Measurements from ENCODE around the gene AP3B1. TPM values are rescaled to one million over a fixed set of nuclear protein-coding genes. Genes with fewer than 3 reads are reported as not detected.

AP3B1 gene
- total RNA-seq, 2 donors from 2014 or later: 53.4 to 74.0 TPM

DNA sequence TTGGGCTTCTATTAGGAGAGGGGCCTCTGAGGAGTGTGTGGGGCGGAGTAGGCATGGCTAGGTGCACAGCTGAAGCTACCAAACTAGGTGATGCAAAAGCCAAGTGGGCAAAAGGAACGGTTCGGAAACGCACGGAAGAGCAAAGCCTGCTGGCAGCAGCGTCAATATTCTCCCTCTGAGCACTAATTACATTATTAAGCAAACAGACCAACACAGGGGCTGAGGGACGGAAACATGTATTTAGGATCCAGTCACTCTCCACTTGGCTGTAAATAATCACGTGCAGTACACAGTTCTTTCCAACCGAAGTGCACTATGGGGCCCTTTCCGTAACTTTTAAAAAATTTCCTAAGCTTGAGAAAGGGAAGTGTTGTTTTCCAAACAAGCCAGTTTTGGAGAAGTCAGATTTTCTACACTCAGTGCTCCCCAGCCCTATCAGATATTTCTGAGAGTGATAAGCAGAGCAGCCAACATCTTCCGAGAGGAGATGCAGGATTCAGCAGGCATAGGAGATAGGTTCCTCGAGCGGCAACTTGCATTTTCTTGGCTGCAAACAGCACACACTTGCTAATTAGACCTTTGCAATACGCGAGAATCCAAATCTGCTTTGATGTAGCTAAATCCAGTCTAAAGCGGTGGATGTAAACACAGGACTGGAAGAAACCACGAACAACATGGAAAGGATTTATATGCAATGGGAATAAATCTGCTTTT lies 301.2 kb downstream of the AP3B1 start:
- WGBS, 2 experiments (ENCODE audit: insufficient coverage in 1 of 2, insufficient read length in 1 of 2): 69 to 76% methylated on average over 10 to 17 of the region's 17 CpGs
- no peak overlapping the region for H3K4me3 Mint-ChIP-seq

GRCh38 chr5:77991084-77991483 lies 303.4 kb downstream of the AP3B1 start:
- Mint-ChIP-seq H3K4me1 (peaks cover 32% of the 10 kb centered on the region), H3K9me3 (no peaks in the 10 kb centered on the region), H3K27me3 (ENCODE audit: insufficient read depth) (peaks cover 35% of the 10 kb centered on the region), H3K4me3 (no peak overlapping the region), H3K27ac (no peak overlapping the region), H3K36me3 (ENCODE audit: low read depth) (peaks cover 2% of the 10 kb centered on the region)
- DNase-seq: peak; percentile 73
- Histone ChIP-seq H3K9ac (ENCODE audit: extremely low read depth, low read length, poor library complexity, severe bottlenecking) (no peak overlapping the region), H3K27me3 (ENCODE audit: control insufficient read depth, insufficient read depth, low read length, poor library complexity, severe bottlenecking) (no peaks in the 10 kb centered on the region), H3K9me3 (ENCODE audit: control insufficient read depth, low read length) (no peaks in the 10 kb centered on the region), H3K4me1 (ENCODE audit: control insufficient read depth, insufficient read depth, low read length) (peaks cover 10% of the 10 kb centered on the region), H3K36me3 (ENCODE audit: control insufficient read depth, insufficient read depth, low read length) (no peaks in the 10 kb centered on the region), H3K4me3 (ENCODE audit: low read length) (no peak overlapping the region), H3K27ac (ENCODE audit: low read depth, low read length) (no peak overlapping the region)
- 39 to 61% methylated on average over 3 to 5 of the region's 5 CpGs for WGBS, 2 experiments (ENCODE audit: insufficient coverage in 1 of 2, insufficient read length in 1 of 2)
- TF ChIP-seq, protein P1, sequence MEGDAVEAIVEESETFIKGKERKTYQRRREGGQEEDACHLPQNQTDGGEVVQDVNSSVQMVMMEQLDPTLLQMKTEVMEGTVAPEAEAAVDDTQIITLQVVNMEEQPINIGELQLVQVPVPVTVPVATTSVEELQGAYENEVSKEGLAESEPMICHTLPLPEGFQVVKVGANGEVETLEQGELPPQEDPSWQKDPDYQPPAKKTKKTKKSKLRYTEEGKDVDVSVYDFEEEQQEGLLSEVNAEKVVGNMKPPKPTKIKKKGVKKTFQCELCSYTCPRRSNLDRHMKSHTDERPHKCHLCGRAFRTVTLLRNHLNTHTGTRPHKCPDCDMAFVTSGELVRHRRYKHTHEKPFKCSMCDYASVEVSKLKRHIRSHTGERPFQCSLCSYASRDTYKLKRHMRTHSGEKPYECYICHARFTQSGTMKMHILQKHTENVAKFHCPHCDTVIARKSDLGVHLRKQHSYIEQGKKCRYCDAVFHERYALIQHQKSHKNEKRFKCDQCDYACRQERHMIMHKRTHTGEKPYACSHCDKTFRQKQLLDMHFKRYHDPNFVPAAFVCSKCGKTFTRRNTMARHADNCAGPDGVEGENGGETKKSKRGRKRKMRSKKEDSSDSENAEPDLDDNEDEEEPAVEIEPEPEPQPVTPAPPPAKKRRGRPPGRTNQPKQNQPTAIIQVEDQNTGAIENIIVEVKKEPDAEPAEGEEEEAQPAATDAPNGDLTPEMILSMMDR (conservative IDR thresholded peaks at IDR 0.05): peak; percentile 54

More for the DNA sequence above, 301.2 kb downstream of the AP3B1 start:
- no peak for DNase-seq
- Histone ChIP-seq H3K36me3 (ENCODE audit: control insufficient read depth, insufficient read depth, low read length) (no peaks in the 10 kb centered on the region), H3K9me3 (ENCODE audit: control insufficient read depth, low read length) (no peaks in the 10 kb centered on the region), H3K4me3 (ENCODE audit: low read length) (no peak overlapping the region), H3K27ac (ENCODE audit: low read depth, low read length) (peak overlapping the region; percentile 11), H3K9ac (ENCODE audit: extremely low read depth, low read length, poor library complexity, severe bottlenecking) (no peak overlapping the region), H3K27me3 (ENCODE audit: control insufficient read depth, insufficient read depth, low read length, poor library complexity, severe bottlenecking) (no peaks in the 10 kb centered on the region), H3K4me1 (ENCODE audit: control insufficient read depth, insufficient read depth, low read length) (peaks cover 7% of the 10 kb centered on the region)
- TF ChIP-seq, protein P1 (conservative IDR thresholded peaks at IDR 0.05): no peak
- Mint-ChIP-seq H3K36me3 (ENCODE audit: low read depth) (peaks cover 11% of the 10 kb centered on the region), H3K27ac (no peak overlapping the region), H3K9me3 (no peaks in the 10 kb centered on the region), H3K4me1 (peaks cover 20% of the 10 kb centered on the region), H3K27me3 (ENCODE audit: insufficient read depth) (peaks cover 42% of the 10 kb centered on the region)

- Mint-ChIP-seq H3K27ac (no peak overlapping the region), H3K9me3 (no peaks in the 10 kb centered on the region), H3K27me3 (ENCODE audit: insufficient read depth) (peaks cover 25% of the 10 kb centered on the region), H3K4me1 (peaks cover 38% of the 10 kb centered on the region), H3K36me3 (ENCODE audit: low read depth) (no peaks in the 10 kb centered on the region), H3K4me3 (no peak overlapping the region)
- no peak overlapping the region for H3K27ac ChIP-seq (ENCODE audit: low read depth, low read length)
- TF ChIP-seq, protein P1 (conservative IDR thresholded peaks at IDR 0.05): no peak
- H3K27me3 ChIP-seq (ENCODE audit: control insufficient read depth, insufficient read depth, low read length, poor library complexity, severe bottlenecking): no peaks in the 10 kb centered on the region
- H3K36me3 ChIP-seq (ENCODE audit: control insufficient read depth, insufficient read depth, low read length): no peaks in the 10 kb centered on the region
- peak; percentile 83 for DNase-seq
- peaks cover 11% of the 10 kb centered on the region for H3K4me1 ChIP-seq (ENCODE audit: control insufficient read depth, insufficient read depth, low read length)
- 34% methylated on average over 3 of the region's 3 CpGs; no CpG with 5 or more reads in 1 of the 2 experiments for whole genome bisulfite sequencing, 2 experiments (ENCODE audit: insufficient coverage in 1 of 2, insufficient read length in 1 of 2)
- H3K4me3 ChIP-seq (ENCODE audit: low read length): no peak overlapping the region
- no peaks in the 10 kb centered on the region for H3K9me3 ChIP-seq (ENCODE audit: control insufficient read depth, low read length)
- no peak overlapping the region for H3K9ac ChIP-seq (ENCODE audit: extremely low read depth, low read length, poor library complexity, severe bottlenecking)
Observed at GRCh38 chr5:77990020-77990419, 304.5 kb downstream of the AP3B1 start.
